Measurements from ENCODE around the gene HNRNPA1L2. TPM values are rescaled to one million over a fixed set of nuclear protein-coding genes. Genes with fewer than 3 reads are reported as not detected.
"Not testable (repeated sequence)": the region's sequence is repeated elsewhere in the genome, so short reads cannot be mapped to it uniquely, and the experiment has no call there.

The HNRNPA1L2 gene
- total RNA-seq (7.6 TPM), polyA plus RNA-seq (30.7 TPM)
- long read RNA-seq, donor 1, partial matches to known transcripts = 0 of 1 reads
- long read RNA-seq, donor 1, other reads (novel, unspliced or antisense) = 0 of 1 reads
- long read RNA-seq, donor 2 = 0 reads
- long read RNA-seq, donor 3, transcript HNRNPA1L2-201 (1 exons, 1,372 nt) = major isoform, 13 of 13 reads
- long read RNA-seq, donor 3, partial matches to known transcripts = 0 of 13 reads
- long read RNA-seq, donor 3, other reads (novel, unspliced or antisense) = 0 of 13 reads
- long read RNA-seq, donor 4, transcript HNRNPA1L2-201 (1 exons, 1,372 nt) = major isoform, 13 of 13 reads
- long read RNA-seq, donor 4, partial matches to known transcripts = 0 of 13 reads
- long read RNA-seq, donor 4, other reads (novel, unspliced or antisense) = 0 of 13 reads
- long read RNA-seq, donor 5, transcript HNRNPA1L2-201 (1 exons, 1,372 nt) = major isoform, 19 of 19 reads
- long read RNA-seq, donor 5, partial matches to known transcripts = 0 of 19 reads
- long read RNA-seq, donor 5, other reads (novel, unspliced or antisense) = 0 of 19 reads
- long read RNA-seq, donor 6, transcript HNRNPA1L2-201 (1 exons, 1,372 nt) = major isoform, 8 of 8 reads
- long read RNA-seq, donor 6, partial matches to known transcripts = 0 of 8 reads
- long read RNA-seq, donor 6, other reads (novel, unspliced or antisense) = 0 of 8 reads
- long read RNA-seq, donor 7, transcript HNRNPA1L2-201 (1 exons, 1,372 nt) = major isoform, 12 of 12 reads
- long read RNA-seq, donor 7, partial matches to known transcripts = 0 of 12 reads
- long read RNA-seq, donor 7, other reads (novel, unspliced or antisense) = 0 of 12 reads
- long read RNA-seq, donor 8, partial matches to known transcripts = 0 of 1 reads
- long read RNA-seq, donor 8, other reads (novel, unspliced or antisense) = 0 of 1 reads
- long read RNA-seq, donor 9, transcript HNRNPA1L2-201 (1 exons, 1,372 nt) = major isoform, 13 of 13 reads
- long read RNA-seq, donor 9, partial matches to known transcripts = 0 of 13 reads
- long read RNA-seq, donor 9, other reads (novel, unspliced or antisense) = 0 of 13 reads
- long read RNA-seq, donor 10, transcript HNRNPA1L2-201 (1 exons, 1,372 nt) = major isoform, 8 of 8 reads
- long read RNA-seq, donor 10, partial matches to known transcripts = 0 of 8 reads
- long read RNA-seq, donor 10, other reads (novel, unspliced or antisense) = 0 of 8 reads

DNA sequence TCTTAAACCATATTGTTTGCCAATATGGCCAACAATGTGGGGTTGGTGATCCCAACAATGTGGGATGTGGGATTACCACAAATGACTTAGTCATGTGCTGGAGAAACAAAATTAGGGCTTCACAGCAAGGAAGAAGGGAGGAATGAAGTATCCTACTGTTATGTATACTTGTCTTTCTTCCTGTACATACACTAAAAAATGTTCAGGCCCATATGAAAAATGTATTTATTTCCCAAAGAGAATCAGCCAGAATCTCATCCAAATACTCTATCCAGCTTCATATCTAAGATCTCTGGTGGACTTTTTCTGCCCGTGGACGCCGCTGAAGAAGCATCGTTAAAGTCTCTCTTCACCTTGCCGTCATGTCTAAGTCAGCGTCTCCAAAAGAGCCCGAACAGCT lies at the start of gene HNRNPA1L2:
Gene HNRNPA1L2 (plus strand): TSS at position 301 of the 400 bp plus-strand sequence. CDS start 62 bp downstream, at position 363.
- H3K36me3 ChIP-seq (ENCODE audit: control insufficient read depth in 2 of 2, insufficient read depth in 2 of 2, low read length in 1 of 2) = peaks cover 17 to 31% of the 10 kb centered on the region in 2 donors
- no peak within 1 kb of the TSS for H3K27ac ChIP-seq (ENCODE audit: low read depth in 1 of 2, low read length in 1 of 2)

DNA sequence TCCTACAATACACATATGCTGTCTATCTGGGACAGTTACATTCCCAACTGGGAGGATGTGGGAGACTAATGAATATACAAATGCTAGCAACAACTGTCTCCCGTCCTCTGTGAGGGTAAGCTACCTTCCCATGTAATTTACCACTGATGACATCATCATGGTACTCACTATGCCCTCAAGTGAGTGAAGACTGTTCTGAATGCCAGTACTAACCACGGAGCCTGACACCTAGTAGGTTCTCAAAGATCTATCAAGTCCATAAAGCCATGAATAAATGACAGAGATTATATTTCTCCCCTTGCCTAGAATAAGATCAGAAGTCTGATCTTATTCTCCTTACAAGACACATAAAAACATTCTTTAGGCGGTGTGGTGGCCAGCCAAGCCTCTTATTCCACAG lies 49.1 kb upstream of the HNRNPA1L2 start:
- H3K36me3 ChIP-seq (ENCODE audit: control insufficient read depth in 2 of 2, insufficient read depth in 2 of 2, low read length in 1 of 2); H3K27me3 ChIP-seq (ENCODE audit: control insufficient read depth in 2 of 2, insufficient read depth in 1 of 2, low read length in 1 of 2); H3K9me3 ChIP-seq (ENCODE audit: control insufficient read depth in 2 of 2, insufficient read depth in 1 of 2, low read length in 1 of 2); H3K4me3 ChIP-seq (ENCODE audit: low read length in 2 of 2); H3K27ac ChIP-seq (ENCODE audit: low read depth in 1 of 2, low read length in 1 of 2); DNase-seq (ENCODE audit: low read depth in 6 of 9, low spot score in 9 of 9); H3K4me1 ChIP-seq (ENCODE audit: control insufficient read depth in 2 of 2, insufficient read depth in 2 of 2, low read length in 2 of 2): not testable (repeated sequence)
- WGBS = 91% methylated on average over 3 of the region's 3 CpGs

More for the DNA sequence above, at the start of gene HNRNPA1L2:
- WGBS = 97% methylated on average over 7 of the region's 7 CpGs
- H3K27me3 ChIP-seq (ENCODE audit: control insufficient read depth in 2 of 2, insufficient read depth in 1 of 2, low read length in 1 of 2) = no peaks in the 10 kb centered on the region
- no peaks in the 10 kb centered on the region for H3K9me3 ChIP-seq (ENCODE audit: control insufficient read depth in 2 of 2, insufficient read depth in 1 of 2, low read length in 1 of 2)
- no peak within 1 kb of the TSS for H3K4me3 ChIP-seq (ENCODE audit: low read length in 2 of 2)
- no peaks in the 10 kb centered on the region for H3K4me1 ChIP-seq (ENCODE audit: control insufficient read depth in 2 of 2, insufficient read depth in 2 of 2, low read length in 2 of 2)
- no peak for DNase-seq (ENCODE audit: low read depth in 6 of 9, low spot score in 9 of 9)

DNA sequence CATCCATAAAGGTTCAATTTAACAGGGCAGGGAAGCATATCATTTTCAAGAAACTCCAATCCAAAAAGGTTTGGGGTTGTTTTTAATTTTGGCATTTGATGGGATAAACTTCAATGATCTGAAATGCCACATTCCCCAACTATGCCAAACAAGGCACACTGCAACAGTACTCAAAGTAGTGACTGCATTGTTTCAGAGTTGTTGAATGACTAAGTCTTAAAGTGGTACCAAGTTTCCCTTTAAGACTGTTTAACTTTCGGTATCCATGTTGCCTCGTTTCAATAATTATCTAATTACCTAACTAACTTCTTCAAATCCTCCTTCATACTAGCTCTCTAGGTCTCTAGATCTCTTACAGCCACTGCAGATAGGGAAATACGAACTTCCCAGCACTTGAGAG lies 48.4 kb upstream of the HNRNPA1L2 start:
- not testable (repeated sequence) for DNase-seq (ENCODE audit: low read depth in 6 of 9, low spot score in 9 of 9); H3K36me3 ChIP-seq (ENCODE audit: control insufficient read depth in 2 of 2, insufficient read depth in 2 of 2, low read length in 1 of 2); H3K4me1 ChIP-seq (ENCODE audit: control insufficient read depth in 2 of 2, insufficient read depth in 2 of 2, low read length in 2 of 2); H3K9me3 ChIP-seq (ENCODE audit: control insufficient read depth in 2 of 2, insufficient read depth in 1 of 2, low read length in 1 of 2); H3K4me3 ChIP-seq (ENCODE audit: low read length in 2 of 2); H3K27me3 ChIP-seq (ENCODE audit: control insufficient read depth in 2 of 2, insufficient read depth in 1 of 2, low read length in 1 of 2); H3K27ac ChIP-seq (ENCODE audit: low read depth in 1 of 2, low read length in 1 of 2)
- 81% methylated on average over 3 of the region's 3 CpGs for WGBS

DNA sequence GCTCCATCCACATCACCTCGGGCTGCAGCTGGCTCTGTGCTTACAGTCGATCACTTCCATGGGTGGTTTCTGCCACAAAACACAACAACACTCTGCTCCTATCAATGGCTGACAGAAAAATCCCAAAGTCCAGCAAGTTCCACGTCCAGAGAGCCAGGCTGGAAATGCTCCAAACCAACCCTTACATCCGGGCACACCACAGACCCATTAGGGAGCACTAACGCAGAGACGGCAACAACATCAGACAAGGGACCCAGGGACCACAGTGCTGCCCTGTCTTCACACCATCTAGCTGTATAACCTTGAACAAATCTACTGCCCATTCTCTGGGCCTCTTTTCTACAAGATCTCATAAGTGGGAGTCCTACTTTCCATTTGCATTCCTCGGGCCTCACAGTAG lies 47.9 kb upstream of the HNRNPA1L2 start:
- WGBS = 85% methylated on average over 7 of the region's 7 CpGs
- H3K9me3 ChIP-seq (ENCODE audit: control insufficient read depth in 2 of 2, insufficient read depth in 1 of 2, low read length in 1 of 2); H3K36me3 ChIP-seq (ENCODE audit: control insufficient read depth in 2 of 2, insufficient read depth in 2 of 2, low read length in 1 of 2): not testable (repeated sequence)

DNA sequence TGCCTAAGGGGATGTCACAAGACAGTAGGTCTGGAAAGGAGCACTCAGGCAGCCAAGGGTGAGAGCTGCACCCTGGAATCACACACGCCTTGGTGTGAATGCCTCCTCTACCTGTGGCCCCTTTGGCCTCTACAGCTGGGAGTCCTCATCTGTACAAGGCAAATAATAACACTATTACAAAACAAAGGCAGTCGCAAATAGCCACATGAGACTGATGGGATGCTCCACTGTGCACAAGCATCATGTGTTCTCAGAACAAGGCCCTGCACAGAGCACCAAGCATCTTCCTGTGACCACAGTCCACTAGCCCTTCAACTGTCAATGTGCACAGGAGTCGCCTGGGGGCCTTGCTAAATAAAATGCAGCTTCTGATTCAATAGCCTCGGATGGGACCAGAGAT lies 44.6 kb upstream of the HNRNPA1L2 start:
- H3K4me3 ChIP-seq (ENCODE audit: low read length in 2 of 2) = no peak overlapping the region
- H3K9me3 ChIP-seq (ENCODE audit: control insufficient read depth in 2 of 2, insufficient read depth in 1 of 2, low read length in 1 of 2) = no peaks in the 10 kb centered on the region
- no peak overlapping the region for H3K27ac ChIP-seq (ENCODE audit: low read depth in 1 of 2, low read length in 1 of 2)
- H3K27me3 ChIP-seq (ENCODE audit: control insufficient read depth in 2 of 2, insufficient read depth in 1 of 2, low read length in 1 of 2) = peaks cover 19 to 23% of the 10 kb centered on the region in 2 donors
- no peaks in the 10 kb centered on the region for H3K36me3 ChIP-seq (ENCODE audit: control insufficient read depth in 2 of 2, insufficient read depth in 2 of 2, low read length in 1 of 2)
- no peak for DNase-seq (ENCODE audit: low read depth in 6 of 9, low spot score in 9 of 9)
- WGBS = 96% methylated on average over 4 of the region's 4 CpGs
- peaks cover 0 to 9% of the 10 kb centered on the region in 2 donors for H3K4me1 ChIP-seq (ENCODE audit: control insufficient read depth in 2 of 2, insufficient read depth in 2 of 2, low read length in 2 of 2)

More for the DNA sequence above, 47.9 kb upstream of the HNRNPA1L2 start:
- H3K27ac ChIP-seq (ENCODE audit: low read depth in 1 of 2, low read length in 1 of 2); H3K27me3 ChIP-seq (ENCODE audit: control insufficient read depth in 2 of 2, insufficient read depth in 1 of 2, low read length in 1 of 2); DNase-seq (ENCODE audit: low read depth in 6 of 9, low spot score in 9 of 9); H3K4me3 ChIP-seq (ENCODE audit: low read length in 2 of 2); H3K4me1 ChIP-seq (ENCODE audit: control insufficient read depth in 2 of 2, insufficient read depth in 2 of 2, low read length in 2 of 2): not testable (repeated sequence)

DNA sequence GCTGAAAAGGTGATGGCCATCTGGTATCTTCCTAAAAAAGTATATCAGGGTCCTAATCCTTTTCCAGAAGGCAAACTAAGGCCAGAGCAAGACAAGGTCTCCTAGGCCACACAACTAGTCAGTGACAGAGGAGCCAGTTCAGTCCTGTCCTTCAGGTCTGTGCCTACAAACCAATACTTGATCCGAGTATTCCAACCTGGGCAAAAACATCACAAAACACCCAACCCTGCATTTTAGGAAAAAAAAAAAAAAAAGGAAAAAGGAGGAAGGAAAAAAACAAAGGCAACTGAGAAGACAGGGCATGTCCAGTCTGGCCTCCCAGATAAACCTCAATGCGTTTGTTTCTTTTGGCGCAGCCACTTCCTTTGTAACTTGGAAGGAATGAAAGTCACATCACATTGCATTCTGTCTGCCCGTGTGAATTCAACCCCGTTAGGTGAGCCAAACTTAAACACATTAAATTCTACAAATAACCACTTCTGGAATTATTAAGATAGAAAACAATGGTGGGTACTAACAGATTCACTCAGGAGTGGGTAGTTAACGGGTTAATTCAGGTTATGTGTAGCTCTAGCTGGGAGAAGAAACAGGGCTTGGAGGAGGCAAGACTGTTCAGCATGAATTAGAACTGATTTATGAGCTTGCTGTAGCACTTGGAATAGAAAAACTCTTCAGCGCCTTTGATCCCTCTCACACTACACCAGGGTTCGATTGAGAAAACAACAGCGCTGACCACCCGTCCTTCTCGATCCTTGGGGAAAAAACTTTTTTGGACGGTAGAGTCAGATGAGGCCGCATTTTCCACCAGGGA lies 43.0 kb upstream of the HNRNPA1L2 start:
- WGBS = 16% methylated on average over 13 of the region's 13 CpGs
- H3K27me3 ChIP-seq (ENCODE audit: control insufficient read depth in 2 of 2, insufficient read depth in 1 of 2, low read length in 1 of 2) = peaks cover 19 to 23% of the 10 kb centered on the region in 2 donors
- H3K36me3 ChIP-seq (ENCODE audit: control insufficient read depth in 2 of 2, insufficient read depth in 2 of 2, low read length in 1 of 2) = no peaks in the 10 kb centered on the region
- peak overlapping the region; percentile 29 to 52 for H3K4me3 ChIP-seq (ENCODE audit: low read length in 2 of 2)
- H3K4me1 ChIP-seq (ENCODE audit: control insufficient read depth in 2 of 2, insufficient read depth in 2 of 2, low read length in 2 of 2) = peaks cover 0 to 9% of the 10 kb centered on the region in 2 donors
- peak in 1 of 9 donors; percentile 27 for DNase-seq (ENCODE audit: low read depth in 6 of 9, low spot score in 9 of 9)
- H3K27ac ChIP-seq (ENCODE audit: low read depth in 1 of 2, low read length in 1 of 2) = peak overlapping the region; percentile 8 to 68
- H3K9me3 ChIP-seq (ENCODE audit: control insufficient read depth in 2 of 2, insufficient read depth in 1 of 2, low read length in 1 of 2) = no peaks in the 10 kb centered on the region

DNA sequence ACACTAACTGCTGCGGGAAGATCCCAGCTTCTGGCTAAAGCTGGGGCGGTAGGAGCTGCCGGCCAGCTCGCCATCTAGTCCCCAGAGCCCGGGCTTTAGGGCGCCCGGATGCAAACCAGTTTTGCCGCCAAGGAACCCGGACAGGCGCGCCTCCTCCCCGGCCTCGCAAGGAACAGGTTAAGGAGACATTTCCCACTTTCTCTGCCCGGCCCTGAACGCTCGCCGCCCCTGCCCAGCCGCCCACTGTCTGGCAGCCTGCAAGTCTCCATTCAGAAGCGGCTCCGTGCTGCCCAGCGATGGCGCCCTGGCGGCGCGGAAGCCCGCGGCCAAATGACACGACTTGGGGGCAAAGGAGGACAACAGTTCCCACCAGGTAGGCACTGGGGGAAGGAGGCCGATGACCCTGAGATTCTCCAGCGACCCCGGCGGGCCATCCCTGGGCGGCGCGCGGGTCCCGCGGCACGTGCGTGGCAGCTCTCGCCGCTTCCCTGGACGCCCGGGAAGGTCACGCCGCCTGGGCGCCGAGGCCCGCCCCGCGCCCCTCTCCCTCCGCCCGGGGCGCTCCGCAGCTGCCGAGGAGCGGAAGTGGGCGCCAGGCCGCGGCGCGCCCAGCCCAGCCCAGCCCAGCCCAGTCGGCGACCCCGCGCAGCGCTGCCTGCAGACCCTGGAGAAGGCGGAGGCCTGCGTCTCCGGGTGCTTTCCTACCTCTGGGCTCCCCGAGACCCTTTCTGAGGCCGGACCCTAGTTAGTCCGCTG lies 42.2 kb upstream of the HNRNPA1L2 start:
- Histone ChIP-seq H3K4me1 (ENCODE audit: control insufficient read depth in 2 of 2, insufficient read depth in 2 of 2, low read length in 2 of 2) (peaks cover 0 to 9% of the 10 kb centered on the region in 2 donors), H3K27me3 (ENCODE audit: control insufficient read depth in 2 of 2, insufficient read depth in 1 of 2, low read length in 1 of 2) (peaks cover 19 to 23% of the 10 kb centered on the region in 2 donors), H3K4me3 (ENCODE audit: low read length in 2 of 2) (peak overlapping the region; percentile 29 to 52), H3K9me3 (ENCODE audit: control insufficient read depth in 2 of 2, insufficient read depth in 1 of 2, low read length in 1 of 2) (no peaks in the 10 kb centered on the region), H3K36me3 (ENCODE audit: control insufficient read depth in 2 of 2, insufficient read depth in 2 of 2, low read length in 1 of 2) (no peaks in the 10 kb centered on the region), H3K27ac (ENCODE audit: low read depth in 1 of 2, low read length in 1 of 2) (peak overlapping the region; percentile 61 to 68)
- peak in 2 of 9 donors; percentile 21 to 40 for DNase-seq (ENCODE audit: low read depth in 6 of 9, low spot score in 9 of 9)
- 5% methylated on average over 73 of the region's 73 CpGs for WGBS

DNA sequence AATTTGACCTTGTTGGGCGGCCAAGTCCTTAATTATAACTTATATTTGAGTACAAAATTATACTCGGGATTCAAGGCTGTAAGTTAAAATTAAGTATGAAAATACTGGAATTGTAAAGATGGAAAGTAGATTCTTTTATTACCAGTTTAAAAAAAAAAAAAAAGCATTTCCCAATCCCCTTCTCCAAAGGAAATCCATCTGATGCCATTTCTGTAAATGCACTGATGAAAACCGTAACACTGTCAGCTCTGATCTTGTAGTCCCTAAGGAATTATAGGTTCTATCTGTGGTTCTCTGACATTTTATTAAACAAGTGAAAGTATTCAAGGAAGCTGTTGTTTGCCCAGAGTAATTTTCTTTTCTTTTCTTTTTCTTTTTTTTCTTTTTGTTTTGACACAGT lies 41.6 kb upstream of the HNRNPA1L2 start:
- H3K9me3 ChIP-seq (ENCODE audit: control insufficient read depth in 2 of 2, insufficient read depth in 1 of 2, low read length in 1 of 2) = no peaks in the 10 kb centered on the region
- no peaks in the 10 kb centered on the region for H3K36me3 ChIP-seq (ENCODE audit: control insufficient read depth in 2 of 2, insufficient read depth in 2 of 2, low read length in 1 of 2)
- DNase-seq (ENCODE audit: low read depth in 6 of 9, low spot score in 9 of 9) = no peak
- 90% methylated on average over 3 of the region's 3 CpGs for whole genome bisulfite sequencing
- peaks cover 0 to 9% of the 10 kb centered on the region in 2 donors for H3K4me1 ChIP-seq (ENCODE audit: control insufficient read depth in 2 of 2, insufficient read depth in 2 of 2, low read length in 2 of 2)
- peaks cover 19 to 23% of the 10 kb centered on the region in 2 donors for H3K27me3 ChIP-seq (ENCODE audit: control insufficient read depth in 2 of 2, insufficient read depth in 1 of 2, low read length in 1 of 2)
- H3K4me3 ChIP-seq (ENCODE audit: low read length in 2 of 2) = peak overlapping the region in 1 of 2 donors; percentile 24
- H3K27ac ChIP-seq (ENCODE audit: low read depth in 1 of 2, low read length in 1 of 2) = no peak overlapping the region

Data from thymus (tissue), 14 donors.